ENCODE results near the gene TTC34.

Gene TTC34

GRCh38 chr1:2804628-2805351, 3.3 kb upstream of the TTC34 start:
- TF ChIP-seq CTCF (IDR thresholded peaks at IDR 0.05; ENCODE audit: low read depth, low read length): no peak
- DNase-seq (ENCODE audit: extremely low read depth, low read depth): no peak

GRCh38 chr1:2803931-2804627, 2.6 kb upstream of the TTC34 start:
- no peak for DNase-seq (ENCODE audit: extremely low read depth, low read depth)
- TF ChIP-seq CTCF (IDR thresholded peaks at IDR 0.05; ENCODE audit: low read depth, low read length): no peak

GRCh38 chr1:2803086-2803930, 1.8 kb upstream of the TTC34 start:
- no peak for TF ChIP-seq CTCF (IDR thresholded peaks at IDR 0.05; ENCODE audit: low read depth, low read length)
- DNase-seq (ENCODE audit: extremely low read depth, low read depth): no peak

- no peak for TF ChIP-seq CTCF (IDR thresholded peaks at IDR 0.05; ENCODE audit: low read depth, low read length)
- no peak for DNase-seq (ENCODE audit: extremely low read depth, low read depth)
Observed at GRCh38 chr1:2802421-2802961, 998 bp upstream of the TTC34 start.

GRCh38 chr1:2801046-2801445, 447 bp downstream of the TTC34 start:
- TF ChIP-seq CTCF (IDR thresholded peaks at IDR 0.05; ENCODE audit: low read depth, low read length): no peak
- DNase-seq (ENCODE audit: extremely low read depth, low read depth): no peak

- no peak for DNase-seq (ENCODE audit: extremely low read depth, low read depth)
- TF ChIP-seq CTCF (IDR thresholded peaks at IDR 0.05; ENCODE audit: low read depth, low read length): no peak
Observed at GRCh38 chr1:2800664-2801045, 838 bp downstream of the TTC34 start.
